GM12878 (cell line): ENCODE data around the gene ODC1. TPM values are rescaled to one million over a fixed set of nuclear protein-coding genes. Genes with fewer than 3 reads are reported as not detected.
"Not testable (repeated sequence)": the region's sequence is repeated elsewhere in the genome, so short reads cannot be mapped to it uniquely, and the experiment has no call there.

Source experiments
- ATAC-seq: fragments of 200-7000 bp; cut with Tn5 transposase; 3 replicates; pipeline ENCODE4 v1.9.1; 2020; ENCODE audit warnings: mild to moderate bottlenecking, moderate library complexity
- BruUV-seq: library from RNA; stranded (reverse); fragments of 400-500 nt; replicated peaks from 2 replicates; lab custom pipeline; 2021; lab: Mats Ljungman, UMichigan
- CTCF ChIA-PET: fragments of 300-600 bp; sonication (Branson Sonifier 250); formaldehyde crosslinking; extraction: SDS; loops from one replicate; lab custom pipeline; 2021; ENCODE audit warnings: inconsistent platforms; lab: Yijun Ruan, JAX
- POLR2A ChIA-PET: fragments of 350-600 bp; formaldehyde crosslinking; extraction: SDS; loops from one replicate; lab custom pipeline; 2021; ENCODE audit warnings: inconsistent platforms; lab: Charles Lee
- RAD21 ChIA-PET: fragments of 300-600 bp; sonication (Branson Sonifier 250); formaldehyde crosslinking; loops from one replicate; lab custom pipeline; 2023; ENCODE audit warnings: antibody characterized with exemption; ENCODE audit not compliant: unreplicated experiment; lab: Charles Lee
- SMC1A ChIA-PET: fragments of 300-600 bp; sonication (Branson Sonifier 250); formaldehyde crosslinking; loops from one replicate; lab custom pipeline; 2023; ENCODE audit not compliant: unreplicated experiment, uncharacterized antibody; lab: Charles Lee
- DNase-seq: peaks from one replicate; pipeline ENCODE4 v3.0.0-alpha.2; 2011; ENCODE audit warnings: low read depth, low spot score
- FAIRE-seq: peaks from 3 replicates; lab custom pipeline; 2011; peaks lifted over from hg19 to GRCh38; lab: Jason Lieb, UNC
- H2AFZ ChIP-seq: 2 replicates; pipeline ENCODE4 v1.6.0; 2011; ENCODE audit warnings: low read depth, low read length, control low read depth; ENCODE audit not compliant: control insufficient read depth
- H3K27ac ChIP-seq: 2 replicates; pipeline ENCODE4 v1.5.1; 2011; ENCODE audit warnings: control low read depth; ENCODE audit not compliant: control insufficient read depth, insufficient read depth
- H3K27me3 ChIP-seq, 2 experiments: replicated peaks in 1 of 2; 2 replicates each; pipeline versions ENCODE4 v1.6.0 to v1.6.1; 2011; ENCODE audit warnings: low read length in 1 of 2; ENCODE audit not compliant: control insufficient read depth in 2 of 2, insufficient read depth in 2 of 2
- H3K36me3 ChIP-seq, 2 experiments: 2 replicates each; pipeline ENCODE4 v1.5.1; 2011; ENCODE audit warnings: low read length in 1 of 2; ENCODE audit not compliant: control insufficient read depth in 2 of 2, insufficient read depth in 2 of 2
- H3K4me1 ChIP-seq: 2 replicates; pipeline ENCODE4 v1.6.1; 2011; ENCODE audit warnings: mild to moderate bottlenecking, low read length, moderate library complexity, mixed read lengths; ENCODE audit not compliant: control insufficient read depth, insufficient read depth
- H3K4me2 ChIP-seq: 2 replicates; pipeline ENCODE4 v1.6.0; 2011; ENCODE audit warnings: control low read depth; ENCODE audit not compliant: control insufficient read depth, insufficient read depth
- H3K4me3 ChIP-seq: fragments of 200-600 bp; sonication (generic); 2 replicates; pipeline ENCODE4 v1.5.1; 2016
- H3K79me2 ChIP-seq: 2 replicates; pipeline ENCODE4 v1.6.0; 2011; ENCODE audit warnings: low read length; ENCODE audit not compliant: control insufficient read depth, insufficient read depth
- H3K9ac ChIP-seq: 2 replicates; pipeline ENCODE4 v1.8.0; 2011; ENCODE audit warnings: low read length, control low read depth, mixed read lengths; ENCODE audit not compliant: control insufficient read depth, insufficient read depth
- H3K9me3 ChIP-seq: replicated peaks from 3 replicates; pipeline ENCODE4 v1.5.1; 2011; ENCODE audit warnings: mild to moderate bottlenecking, low read length; ENCODE audit not compliant: control insufficient read depth, insufficient read depth
- H4K20me1 ChIP-seq: 2 replicates; pipeline ENCODE4 v1.6.0; 2011; ENCODE audit not compliant: control insufficient read depth, insufficient read depth
- BACH1 ChIP-seq: fragments of 450-650 bp; IDR thresholded peaks from 2 replicates; pipeline ENCODE4 v1.6.1; 2017; ENCODE audit warnings: mild to moderate bottlenecking, borderline replicate concordance
- BHLHE40 ChIP-seq, 2 experiments: fragments of 450-650 bp in 1 of 2; IDR thresholded peaks; 2 replicates each; pipeline ENCODE4 v1.6.1; 2011 to 2017; ENCODE audit warnings: low read depth in 2 of 2, borderline replicate concordance in 1 of 2, improper control_type of control experiment in 1 of 2, low read length in 1 of 2, mild to moderate bottlenecking in 1 of 2
- CBX3 ChIP-seq: fragments of 200-600 bp; sonication (generic); IDR thresholded peaks from 2 replicates; pipeline ENCODE4 v1.6.1; 2016; ENCODE audit warnings: low read depth, borderline replicate concordance
- ELK1 ChIP-seq: IDR thresholded peaks from 2 replicates; pipeline ENCODE4 v1.6.1; 2012; ENCODE audit warnings: low read depth, low read length, improper control_type of control experiment
- FOXK2 ChIP-seq: fragments of 450-650 bp; IDR thresholded peaks from 2 replicates; pipeline ENCODE4 v1.6.1; 2017; ENCODE audit warnings: mild to moderate bottlenecking, moderate library complexity
- GABPA ChIP-seq: IDR thresholded peaks from 2 replicates; pipeline ENCODE4 v1.6.1; 2014; ENCODE audit warnings: antibody characterized with exemption, low read depth, mild to moderate bottlenecking, inconsistent platforms
- NFYB ChIP-seq: IDR thresholded peaks from 2 replicates; pipeline ENCODE4 v1.6.1; 2011; ENCODE audit warnings: low read depth, mild to moderate bottlenecking, low read length, improper control_type of control experiment, moderate library complexity; ENCODE audit not compliant: insufficient read depth
- RAD51 ChIP-seq: fragments of 450-650 bp; IDR thresholded peaks from 2 replicates; pipeline ENCODE4 v1.6.1; 2016; ENCODE audit warnings: moderate library complexity, mild to moderate bottlenecking, inconsistent platforms
- RUNX3 ChIP-seq: IDR thresholded peaks from 2 replicates; pipeline ENCODE4 v1.6.1; 2012; ENCODE audit warnings: low read length, inconsistent platforms
- SREBF1 ChIP-seq: IDR thresholded peaks from 2 replicates; pipeline ENCODE4 v1.6.1; 2012; ENCODE audit warnings: mild to moderate bottlenecking, low read length
- WGBS: methylation state at CpG from one replicate; pipeline ENCODE4 v1.1.6; 2016; ENCODE audit warnings: low lambda C conversion rate; ENCODE audit not compliant: insufficient replicate concordance, insufficient coverage; ENCODE audit errors: missing lambda C conversion rate; 5-methylcytosine and 5-hydroxymethylcytosine counted together
- in situ Hi-C: fragments of 300-500 bp; cut with MboI; formaldehyde crosslinking; loops from 9 replicates; pipeline ENCODE4 v1.14.3; 2018; ENCODE audit warnings: mixed read lengths
- intact Hi-C: fragments of 100-400 bp; cut with micrococcal nuclease; formaldehyde crosslinking; loops from one replicate; pipeline ENCODE4 v1.14.2; 2022; ENCODE audit not compliant: unreplicated experiment
- polyA plus RNA-seq, 11 experiments: library from polyadenylated mRNA; depleted of rRNA in 4 of 11; unstranded in 6 of 11; stranded (reverse) in 5 of 11; fragments of >200 nt; fragmentation: Nextera tagmentation in 4 of 11; fragmentation: Illumina TruSeq in 1 of 11; extraction: Ambion mirVana in 4 of 11; extraction: Trizol in 1 of 11; gene quantifications; 1 replicate in 1 of 11; 2 replicates in 10 of 11; pipeline versions ENCODE4 v1.2.1 to v1.2.3, GENCODE V29; 2011 to 2016; ENCODE audit warnings: inconsistent platforms in 2 of 11, missing spikeins in 2 of 11, low read depth in 1 of 11
- total RNA-seq, 4 experiments: library from RNA; depleted of rRNA in 3 of 4; stranded (reverse); fragments of >200 nt in 3 of 4; fragmentation: Illumina TruSeq in 1 of 4; extraction: Trizol in 1 of 4; gene quantifications; 2 replicates each; pipeline versions ENCODE4 v1.2.1 to v1.2.3, GENCODE V29; 2013 to 2021

Gene ODC1
- total and polyA plus RNA-seq, 10 of the 15 experiments (the other 5 are each of a cell fraction or from before 2014, with no cell fraction given): 68.5 to 441 (median 340) TPM

GRCh38 chr2:10460366-10460796 is 12.3 kb upstream of the ODC1 start (continued):
- TF ChIP-seq GABPA: no peak
- no peak for TF ChIP-seq RAD51
- TF ChIP-seq, all 136 proteins: peak for 0

GRCh38 chr2:10457846-10458598 is 9.9 kb upstream of the ODC1 start:
- Histone ChIP-seq H3K4me1 (no peaks in the 10 kb centered on the region), H3K9ac (no peak overlapping the region), H4K20me1 (no peaks in the 10 kb centered on the region), H3K27ac (no peak overlapping the region), H3K79me2 (no peaks in the 10 kb centered on the region), H2AFZ (no peak overlapping the region), H3K4me3 (no peak overlapping the region), H3K27me3 (no peaks in the 10 kb centered on the region), H3K9me3 (no peaks in the 10 kb centered on the region), H3K4me2 (no peak overlapping the region), H3K36me3 (no peaks in the 10 kb centered on the region)
- ChIA-PET SMC1A (no interaction called here), CTCF (no interaction called here), RAD21 (no interaction called here), POLR2A (no interaction called here)
- TF ChIP-seq SREBF1 (no peak), CBX3 (no peak), RUNX3 (no peak), BHLHE40 (IDR thresholded peaks at IDR 0.05; ENCODE audit: borderline replicate concordance in 1 of 2, low read depth in 2 of 2, low read length in 1 of 2) (no peak), FOXK2 (no peak), BACH1 (no peak), ELK1 (no peak), NFYB (no peak)
- FAIRE-seq (no peak), DNase-seq (no peak), ATAC-seq (no peak)
- intact Hi-C loops (no loop called here), in situ Hi-C loops (no loop called here)
- no TSS peak for BruUV-seq
- 62% methylated on average over 11 of the region's 11 CpGs for WGBS

GRCh38 chr2:10457195-10457594 is 9.1 kb upstream of the ODC1 start:
- H3K4me1 ChIP-seq, DNase-seq, H3K9ac ChIP-seq, in situ Hi-C loops, POLR2A ChIA-PET, intact Hi-C loops, H3K4me3 ChIP-seq, H3K9me3 ChIP-seq, H4K20me1 ChIP-seq, FAIRE-seq, SMC1A ChIA-PET, ATAC-seq, RAD21 ChIA-PET, H3K27ac ChIP-seq, BruUV-seq, H2AFZ ChIP-seq, H3K27me3 ChIP-seq, CTCF ChIA-PET, H3K4me2 ChIP-seq, H3K36me3 ChIP-seq, H3K79me2 ChIP-seq: not testable (repeated sequence)
- 60% methylated on average over 3 of the region's 3 CpGs for WGBS
